ENCODE data around the gene FOXD4L3.
"Not testable (repeated sequence)": the region's sequence is repeated elsewhere in the genome, so short reads cannot be mapped to it uniquely, and the experiment has no call there.

FOXD4L3 gene

DNA sequence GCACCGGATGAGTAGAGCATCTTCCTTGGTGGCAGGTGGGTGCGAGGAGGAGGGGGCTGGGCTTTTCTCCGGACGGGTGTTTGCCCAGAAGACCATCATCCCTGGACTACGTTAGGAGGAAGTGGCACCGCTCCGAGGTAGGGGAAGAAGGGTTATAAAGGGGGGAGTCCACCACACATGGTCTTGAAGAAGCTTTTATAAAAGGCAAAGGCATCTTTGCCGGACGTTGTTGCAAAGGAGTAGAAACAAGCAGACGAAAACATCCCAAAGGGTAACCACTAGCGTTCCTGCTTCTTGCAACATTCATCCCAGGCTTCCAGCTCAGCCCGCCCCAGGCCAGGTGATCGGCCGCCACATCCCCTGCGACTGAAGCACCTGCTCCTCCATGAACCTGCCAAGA is at the start of gene FOXD4L3:
Gene FOXD4L3 (plus strand): TSS at position 301 of the 400 bp plus-strand sequence. CDS start 85 bp downstream, at position 386.
- not testable (repeated sequence) for DNase-seq (ENCODE audit: low read depth, low spot score)

DNA sequence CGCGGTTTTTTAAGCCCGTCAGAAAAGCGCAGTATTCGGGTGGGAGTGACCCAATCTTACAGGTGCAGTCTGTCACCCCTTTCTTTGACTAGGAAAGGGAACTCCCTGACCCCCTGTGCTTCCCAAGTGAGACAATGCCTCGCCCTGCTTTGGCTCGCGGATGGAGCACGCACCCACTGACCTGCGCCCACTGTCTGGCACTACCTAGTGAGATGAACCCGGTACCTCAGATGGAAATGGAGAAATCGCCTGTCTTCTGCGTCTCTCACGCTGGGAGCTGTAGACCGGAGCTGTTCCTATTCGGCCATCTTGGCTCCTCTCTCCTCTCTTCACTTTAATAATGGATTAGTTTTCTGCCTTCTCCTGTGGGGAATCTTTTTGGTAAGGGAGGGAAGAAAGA is 21.6 kb upstream of the FOXD4L3 start:
- not testable (repeated sequence) for DNase-seq (ENCODE audit: low read depth, low spot score)

DNA sequence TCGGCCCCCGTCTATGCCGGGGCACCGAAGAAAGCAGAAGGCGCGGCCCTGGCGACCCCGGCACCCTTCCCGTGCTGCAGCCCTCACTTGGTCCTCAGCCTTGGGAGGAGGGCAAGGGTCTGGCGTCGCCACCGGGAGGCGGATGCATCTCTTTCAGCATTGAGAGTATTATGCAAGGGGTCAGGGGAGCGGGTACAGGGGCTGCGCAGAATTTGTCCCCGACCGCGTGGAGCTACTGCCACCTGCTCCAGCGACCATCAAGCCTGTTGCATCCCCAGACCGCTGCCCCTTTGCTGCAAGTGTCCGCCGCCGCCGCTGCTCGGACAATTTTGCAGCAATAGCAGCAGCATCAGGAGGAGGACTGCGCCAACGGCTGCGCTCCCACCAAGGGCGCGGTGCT is 1.1 kb downstream of the FOXD4L3 start:
- DNase-seq (ENCODE audit: low read depth, low spot score): not testable (repeated sequence)

DNA sequence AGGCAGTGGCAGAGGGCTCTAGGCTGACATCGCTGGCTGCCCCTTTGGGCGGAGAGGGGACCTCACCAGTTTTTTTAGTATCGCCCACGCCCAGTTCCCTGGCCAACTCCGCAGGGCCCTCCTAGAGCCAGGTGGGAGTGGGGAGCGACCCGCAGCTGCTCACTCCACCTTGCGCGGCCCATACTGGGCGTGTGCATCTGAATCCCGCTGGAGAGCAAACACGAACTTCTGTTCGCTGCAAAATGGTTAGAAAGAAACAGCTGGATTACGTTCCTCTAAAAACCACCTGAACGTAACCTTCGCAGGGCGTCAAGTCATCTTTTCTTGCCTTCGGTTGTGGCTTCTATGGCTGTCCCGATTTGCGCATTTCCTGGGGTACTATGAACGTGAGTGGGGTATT is 1.5 kb downstream of the FOXD4L3 start:
- DNase-seq (ENCODE audit: low read depth, low spot score): not testable (repeated sequence)

DNA sequence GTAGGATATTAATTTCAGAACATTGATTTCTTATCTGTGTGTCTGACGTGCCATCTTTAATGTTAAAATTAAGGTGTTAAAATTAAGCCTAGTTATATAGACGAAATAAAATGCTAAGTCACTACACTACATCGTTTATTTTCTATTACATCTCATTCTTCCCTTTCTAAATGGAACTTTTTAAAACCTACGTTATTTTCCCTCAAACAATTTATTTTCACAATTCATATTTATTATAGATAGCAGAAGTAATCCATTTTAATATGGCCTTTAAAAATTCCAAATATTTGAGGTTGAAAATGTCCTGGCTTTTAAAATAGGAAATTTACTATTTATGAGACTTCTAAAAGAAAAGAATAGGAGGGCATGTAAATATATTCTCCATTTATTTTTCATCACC is 2.1 kb downstream of the FOXD4L3 start:
- DNase-seq (ENCODE audit: low read depth, low spot score): not testable (repeated sequence)

- not testable (repeated sequence) for DNase-seq (ENCODE audit: low read depth, low spot score)
Measured at GRCh38 chr9:68305680-68306285, 3.1 kb downstream of the FOXD4L3 start.

DNA sequence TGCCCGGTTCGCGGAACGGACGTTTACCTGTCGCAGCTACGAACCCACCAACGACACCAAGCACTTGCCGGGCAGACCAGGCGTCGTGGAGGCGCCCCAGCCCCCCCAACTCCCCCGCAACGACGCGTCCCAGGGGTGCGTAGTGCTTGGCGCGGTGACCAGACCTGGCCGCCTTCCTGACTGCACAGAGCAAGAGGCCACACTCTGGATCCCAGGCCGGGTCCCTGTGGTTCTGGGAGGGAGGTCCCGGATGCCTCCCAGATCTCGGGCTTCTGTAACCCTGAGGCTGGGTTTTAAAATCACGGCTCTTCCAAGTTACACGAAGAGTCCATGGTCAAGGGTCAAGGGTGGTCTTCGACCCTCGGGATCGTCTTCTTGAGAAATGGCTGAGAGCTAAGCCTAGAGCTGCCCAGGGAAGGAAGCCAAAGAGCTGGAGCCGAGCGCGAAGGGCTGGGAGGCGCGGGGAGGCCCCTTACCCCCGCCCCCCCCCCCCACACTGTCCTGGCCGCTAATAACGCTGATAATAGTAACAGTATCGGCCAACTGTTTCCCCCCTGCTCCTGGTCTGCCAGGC is 3.8 kb downstream of the FOXD4L3 start:
- DNase-seq (ENCODE audit: low read depth, low spot score): not testable (repeated sequence)

DNA sequence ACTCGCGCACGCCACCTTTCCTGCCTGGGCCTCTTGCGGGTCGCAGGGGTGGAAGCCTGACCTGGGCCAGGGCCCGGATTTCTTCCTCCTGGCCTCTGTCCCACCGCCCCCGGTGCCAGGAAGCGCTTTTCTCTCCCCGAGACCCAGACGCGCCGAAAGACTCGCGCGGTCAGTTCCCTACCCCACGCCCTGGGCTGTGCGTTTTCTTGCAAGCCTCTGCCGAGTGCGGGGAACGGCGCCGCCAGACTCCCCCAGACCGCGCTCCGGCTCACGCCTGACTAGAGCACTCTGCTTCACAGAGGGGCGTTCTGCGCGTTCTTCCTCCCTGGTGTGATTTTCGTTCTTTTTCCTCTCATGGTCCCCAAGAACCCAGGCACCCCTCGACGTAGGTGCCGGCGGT is 4.5 kb downstream of the FOXD4L3 start:
- not testable (repeated sequence) for DNase-seq (ENCODE audit: low read depth, low spot score)

DNA sequence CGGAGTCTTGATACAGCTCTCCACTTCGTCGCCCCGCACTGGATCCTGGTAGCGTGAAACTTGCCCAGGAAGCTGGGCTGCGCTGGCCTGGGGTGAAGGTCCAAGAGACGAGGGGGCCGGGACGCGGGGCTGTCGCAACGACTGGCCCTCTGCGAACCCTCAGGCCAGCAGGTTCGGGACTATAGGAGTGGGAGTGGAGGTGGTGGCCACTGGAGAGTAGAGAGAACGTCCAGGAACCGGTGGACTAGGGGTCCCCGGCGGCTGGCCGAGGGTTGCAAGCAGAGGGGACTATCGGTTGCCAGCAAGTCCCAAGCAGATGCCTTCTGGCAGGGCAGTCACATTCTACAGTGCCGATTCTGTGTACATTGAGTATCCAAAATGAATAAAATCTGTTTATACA is 5.0 kb downstream of the FOXD4L3 start:
- not testable (repeated sequence) for DNase-seq (ENCODE audit: low read depth, low spot score)

DNA sequence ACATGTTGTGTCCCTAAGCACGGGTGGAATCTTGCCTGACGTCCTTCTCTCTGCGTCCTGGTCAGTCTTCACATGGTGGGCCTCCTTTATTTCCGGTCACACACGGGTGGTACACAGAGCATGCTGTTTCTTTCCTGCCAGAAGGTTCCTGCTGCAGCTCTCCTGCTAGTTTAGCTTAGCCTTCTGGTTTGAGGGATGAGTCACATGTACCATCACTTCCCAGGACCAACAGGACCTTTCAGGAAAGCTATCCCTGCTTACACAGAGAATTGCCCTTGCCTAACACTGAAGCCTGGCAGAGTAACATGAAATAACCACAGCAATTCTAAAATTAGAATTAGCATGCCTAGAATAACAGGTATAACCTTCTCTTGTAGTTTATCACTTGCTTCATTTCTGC is 8.5 kb downstream of the FOXD4L3 start:
- not testable (repeated sequence) for DNase-seq (ENCODE audit: low read depth, low spot score)

- not testable (repeated sequence) for DNase-seq (ENCODE audit: low read depth, low spot score)
Measured at GRCh38 chr9:68318209-68318608, 15.5 kb downstream of the FOXD4L3 start.

GRCh38 chr9:68323749-68324148 is 21.1 kb downstream of the FOXD4L3 start:
- DNase-seq (ENCODE audit: low read depth, low spot score): not testable (repeated sequence)

DNA sequence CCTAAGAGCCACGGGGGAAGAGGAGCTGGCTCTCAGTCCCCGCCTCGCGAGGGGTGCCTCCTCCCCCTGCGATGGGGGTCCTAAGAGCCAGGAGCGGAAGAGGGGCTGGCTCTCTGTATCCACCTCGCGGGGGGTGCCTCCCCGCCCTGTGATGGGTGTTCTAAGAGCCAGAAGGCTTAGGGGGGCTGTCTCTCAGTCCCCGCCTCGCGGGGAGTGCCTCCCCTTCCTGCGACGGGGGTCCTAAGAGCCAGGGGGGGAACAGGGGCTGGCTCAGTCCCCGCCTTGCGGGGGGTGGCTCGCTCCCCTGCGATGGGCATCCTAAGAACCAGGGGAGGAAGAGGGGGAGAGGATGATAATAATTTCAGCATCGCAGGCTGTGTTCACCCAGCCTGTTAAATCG is 21.9 kb downstream of the FOXD4L3 start:
- not testable (repeated sequence) for DNase-seq (ENCODE audit: low read depth, low spot score)

DNA sequence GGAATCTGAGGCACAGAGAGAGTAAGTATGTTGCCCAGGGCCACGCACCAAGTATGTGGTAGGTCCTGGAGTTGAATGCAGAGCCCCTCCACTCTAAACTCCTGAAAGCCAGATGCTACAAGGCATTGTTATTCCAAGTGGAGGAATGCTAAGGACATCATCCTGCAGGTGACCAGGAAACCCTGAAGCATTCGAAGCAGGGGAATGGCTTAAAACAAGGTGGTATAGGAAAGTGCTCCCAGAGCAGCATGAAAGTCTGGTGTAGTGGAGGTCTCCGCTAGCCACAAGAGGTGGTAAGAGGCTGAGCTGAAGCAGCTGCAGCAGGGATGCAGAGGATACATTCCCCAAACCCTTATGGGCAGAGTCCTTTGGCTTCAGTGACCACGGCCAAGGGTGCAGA is 26.4 kb downstream of the FOXD4L3 start:
- not testable (repeated sequence) for DNase-seq (ENCODE audit: low read depth, low spot score)

DNA sequence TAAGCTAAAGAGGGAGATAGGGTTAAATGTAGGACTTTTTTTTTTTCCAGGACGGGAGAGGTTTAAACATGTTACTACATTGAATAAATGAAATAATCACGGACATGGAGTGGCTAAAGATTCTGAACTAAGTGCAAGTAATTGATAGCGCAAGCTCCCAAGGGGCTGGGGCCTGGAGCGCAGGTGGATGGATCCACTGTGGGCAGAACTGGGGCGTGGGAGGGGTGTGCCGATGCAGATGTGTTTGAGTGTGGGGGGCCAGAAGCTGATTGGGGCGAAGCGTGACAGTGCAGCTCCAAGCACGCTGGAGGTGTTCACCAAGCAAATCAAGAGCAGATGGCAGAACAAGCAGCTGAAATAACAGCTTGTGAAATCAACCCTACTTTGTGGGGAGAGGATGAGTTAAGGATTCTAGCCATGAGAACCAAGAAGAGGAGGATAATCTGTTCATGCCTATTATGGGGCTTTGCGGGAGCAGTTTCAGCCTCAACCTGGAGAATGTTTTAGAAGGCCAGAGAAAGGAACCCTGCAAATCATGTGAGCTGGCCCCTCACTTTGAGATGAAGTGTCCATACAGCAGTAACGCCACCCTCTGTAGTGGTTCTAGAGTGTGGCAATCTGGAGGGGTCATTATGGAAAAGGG is 28.0 kb downstream of the FOXD4L3 start:
- DNase-seq (ENCODE audit: low read depth, low spot score): not testable (repeated sequence)

DNA sequence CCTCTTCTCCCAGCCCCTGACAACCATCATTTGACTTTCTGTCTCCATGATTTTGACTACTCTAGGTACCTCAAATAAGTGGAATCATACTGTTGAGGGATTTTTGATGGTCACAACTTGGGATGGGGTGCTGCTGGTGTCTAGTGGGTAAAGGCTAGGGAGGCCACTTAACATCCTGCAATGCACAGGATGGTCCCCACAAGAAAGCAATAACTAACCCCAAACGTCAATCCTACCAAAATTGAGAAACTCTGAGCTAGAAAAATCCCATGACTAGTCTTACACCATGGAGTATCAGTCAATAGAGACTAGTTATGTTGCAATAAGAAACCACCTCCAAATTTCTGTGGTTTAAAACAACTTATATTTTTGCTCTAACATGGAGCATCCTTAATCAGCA is 29.5 kb downstream of the FOXD4L3 start:
- DNase-seq (ENCODE audit: low read depth, low spot score): not testable (repeated sequence)

GRCh38 chr9:68335935-68336334 is 33.3 kb downstream of the FOXD4L3 start:
- DNase-seq (ENCODE audit: low read depth, low spot score): not testable (repeated sequence)

- DNase-seq (ENCODE audit: low read depth, low spot score): not testable (repeated sequence)
Measured at GRCh38 chr9:68336639-68337339, 34.1 kb downstream of the FOXD4L3 start.

- DNase-seq (ENCODE audit: low read depth, low spot score): not testable (repeated sequence)
Measured at GRCh38 chr9:68338000-68338399, 35.3 kb downstream of the FOXD4L3 start.

GRCh38 chr9:68342265-68343025 is 39.8 kb downstream of the FOXD4L3 start:
- DNase-seq (ENCODE audit: low read depth, low spot score): not testable (repeated sequence)

DNA sequence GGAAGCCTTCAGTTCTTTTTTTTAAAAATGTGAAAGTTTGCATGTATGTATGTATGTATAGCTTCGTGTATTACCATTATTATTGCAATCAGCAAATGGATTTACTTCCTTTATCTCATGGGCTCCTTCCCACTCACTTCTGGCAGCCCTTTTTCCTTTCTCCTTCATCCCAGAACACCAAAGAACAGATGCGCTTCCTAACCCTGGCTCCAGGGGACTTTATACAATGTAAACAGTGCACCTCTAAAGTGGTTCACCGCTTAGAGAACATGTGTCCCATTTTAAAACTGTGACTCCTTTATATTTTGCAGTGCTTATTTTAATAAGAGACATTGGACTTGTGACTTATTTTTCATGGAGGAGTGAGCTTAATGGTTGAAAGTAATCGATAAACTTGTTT is 40.6 kb downstream of the FOXD4L3 start:
- DNase-seq (ENCODE audit: low read depth, low spot score): not testable (repeated sequence)

Data from activated naive CD8-positive, alpha-beta T cell treated with anti-CD3 and anti-CD28 coated beads, Interleukin-2, amount 50 U/mL, for 16 hours (primary cell).